ENCODE data around the gene PPT1.
A peak's percentile ranks its signal among the peaks of the same experiment; 100 is the strongest.
"Not testable (repeated sequence)": the region's sequence is repeated elsewhere in the genome, so short reads cannot be mapped to it uniquely, and the experiment has no call there.

DNA sequence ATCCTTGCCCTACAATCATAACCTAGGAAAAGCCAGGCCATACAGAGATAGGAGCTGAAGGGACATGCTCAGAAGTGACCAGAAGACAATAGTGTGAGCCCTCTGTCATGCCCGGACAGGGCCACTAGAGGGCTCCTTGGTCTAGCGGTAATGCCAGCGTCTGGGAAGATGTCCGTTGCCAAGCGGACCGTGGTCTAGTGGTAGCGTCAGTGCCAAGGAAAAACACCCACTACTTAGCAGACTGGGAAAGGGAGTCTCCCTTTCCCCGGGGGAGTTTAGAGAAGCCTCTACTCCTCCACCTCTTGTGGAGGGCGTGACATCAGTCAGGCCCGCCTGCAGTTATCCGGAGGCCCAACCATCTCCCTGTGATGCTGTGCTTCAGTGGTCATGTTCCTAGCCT, 12.3 kb downstream of the PPT1 start:
- not testable (repeated sequence) for TF ChIP-seq EZH2 (IDR thresholded peaks at IDR 0.05; ENCODE audit: borderline replicate concordance, insufficient read depth, low read length, poor library complexity, severe bottlenecking)
- TF ChIP-seq, protein P1, sequence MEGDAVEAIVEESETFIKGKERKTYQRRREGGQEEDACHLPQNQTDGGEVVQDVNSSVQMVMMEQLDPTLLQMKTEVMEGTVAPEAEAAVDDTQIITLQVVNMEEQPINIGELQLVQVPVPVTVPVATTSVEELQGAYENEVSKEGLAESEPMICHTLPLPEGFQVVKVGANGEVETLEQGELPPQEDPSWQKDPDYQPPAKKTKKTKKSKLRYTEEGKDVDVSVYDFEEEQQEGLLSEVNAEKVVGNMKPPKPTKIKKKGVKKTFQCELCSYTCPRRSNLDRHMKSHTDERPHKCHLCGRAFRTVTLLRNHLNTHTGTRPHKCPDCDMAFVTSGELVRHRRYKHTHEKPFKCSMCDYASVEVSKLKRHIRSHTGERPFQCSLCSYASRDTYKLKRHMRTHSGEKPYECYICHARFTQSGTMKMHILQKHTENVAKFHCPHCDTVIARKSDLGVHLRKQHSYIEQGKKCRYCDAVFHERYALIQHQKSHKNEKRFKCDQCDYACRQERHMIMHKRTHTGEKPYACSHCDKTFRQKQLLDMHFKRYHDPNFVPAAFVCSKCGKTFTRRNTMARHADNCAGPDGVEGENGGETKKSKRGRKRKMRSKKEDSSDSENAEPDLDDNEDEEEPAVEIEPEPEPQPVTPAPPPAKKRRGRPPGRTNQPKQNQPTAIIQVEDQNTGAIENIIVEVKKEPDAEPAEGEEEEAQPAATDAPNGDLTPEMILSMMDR (IDR thresholded peaks at IDR 0.05; ENCODE audit: poor library complexity, severe bottlenecking), result peak; percentile 66
- TF ChIP-seq, protein P2, sequence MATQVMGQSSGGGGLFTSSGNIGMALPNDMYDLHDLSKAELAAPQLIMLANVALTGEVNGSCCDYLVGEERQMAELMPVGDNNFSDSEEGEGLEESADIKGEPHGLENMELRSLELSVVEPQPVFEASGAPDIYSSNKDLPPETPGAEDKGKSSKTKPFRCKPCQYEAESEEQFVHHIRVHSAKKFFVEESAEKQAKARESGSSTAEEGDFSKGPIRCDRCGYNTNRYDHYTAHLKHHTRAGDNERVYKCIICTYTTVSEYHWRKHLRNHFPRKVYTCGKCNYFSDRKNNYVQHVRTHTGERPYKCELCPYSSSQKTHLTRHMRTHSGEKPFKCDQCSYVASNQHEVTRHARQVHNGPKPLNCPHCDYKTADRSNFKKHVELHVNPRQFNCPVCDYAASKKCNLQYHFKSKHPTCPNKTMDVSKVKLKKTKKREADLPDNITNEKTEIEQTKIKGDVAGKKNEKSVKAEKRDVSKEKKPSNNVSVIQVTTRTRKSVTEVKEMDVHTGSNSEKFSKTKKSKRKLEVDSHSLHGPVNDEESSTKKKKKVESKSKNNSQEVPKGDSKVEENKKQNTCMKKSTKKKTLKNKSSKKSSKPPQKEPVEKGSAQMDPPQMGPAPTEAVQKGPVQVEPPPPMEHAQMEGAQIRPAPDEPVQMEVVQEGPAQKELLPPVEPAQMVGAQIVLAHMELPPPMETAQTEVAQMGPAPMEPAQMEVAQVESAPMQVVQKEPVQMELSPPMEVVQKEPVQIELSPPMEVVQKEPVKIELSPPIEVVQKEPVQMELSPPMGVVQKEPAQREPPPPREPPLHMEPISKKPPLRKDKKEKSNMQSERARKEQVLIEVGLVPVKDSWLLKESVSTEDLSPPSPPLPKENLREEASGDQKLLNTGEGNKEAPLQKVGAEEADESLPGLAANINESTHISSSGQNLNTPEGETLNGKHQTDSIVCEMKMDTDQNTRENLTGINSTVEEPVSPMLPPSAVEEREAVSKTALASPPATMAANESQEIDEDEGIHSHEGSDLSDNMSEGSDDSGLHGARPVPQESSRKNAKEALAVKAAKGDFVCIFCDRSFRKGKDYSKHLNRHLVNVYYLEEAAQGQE (IDR thresholded peaks at IDR 0.05; ENCODE audit: borderline replicate concordance), result not testable (repeated sequence)
